Stimulated activated CD4-positive, alpha-beta T cell treated with anti-CD3 and anti-CD28 coated beads, Interleukin-15, amount 100 ng/mL, for 24 hours (primary cell): ENCODE measurements around the gene RAPGEF5.

Experiments used
- DNase-seq: peaks from one replicate; pipeline ENCODE4 v3.0.0-alpha.2; 2020

The RAPGEF5 gene

GRCh38 chr7:22356701-22357310 lies at the start of gene RAPGEF5:
TSS of gene RAPGEF5 (minus strand) at chr7:22357154. CDS start at chr7:22357060, 94 bp downstream.
- DNase-seq = peak; percentile 24

GRCh38 chr7:22406715-22407114 lies 49.8 kb upstream of the RAPGEF5 start:
- DNase-seq = no peak

GRCh38 chr7:22404421-22405023 lies 47.6 kb upstream of the RAPGEF5 start:
- DNase-seq = no peak

- no peak for DNase-seq
These were observed 46.4 kb upstream of the RAPGEF5 start for GRCh38 chr7:22403344-22403743.

- no peak for DNase-seq
These were observed 45.3 kb upstream of the RAPGEF5 start for GRCh38 chr7:22402250-22402649.

GRCh38 chr7:22400936-22401553 lies 44.1 kb upstream of the RAPGEF5 start:
- DNase-seq = no peak

- no peak for DNase-seq
These were observed 43.3 kb upstream of the RAPGEF5 start for GRCh38 chr7:22400150-22400814.

- DNase-seq = no peak
These were observed 42.6 kb upstream of the RAPGEF5 start for GRCh38 chr7:22399546-22399945.

- DNase-seq = no peak
These were observed 42.1 kb upstream of the RAPGEF5 start for GRCh38 chr7:22399091-22399490.

- no peak for DNase-seq
These were observed 41.0 kb upstream of the RAPGEF5 start for GRCh38 chr7:22397981-22398380.

- no peak for DNase-seq
These were observed 38.3 kb upstream of the RAPGEF5 start for GRCh38 chr7:22395222-22395621.

GRCh38 chr7:22394739-22395138 lies 37.8 kb upstream of the RAPGEF5 start:
- no peak for DNase-seq

GRCh38 chr7:22393913-22394729 lies 37.2 kb upstream of the RAPGEF5 start:
- DNase-seq = no peak

- no peak for DNase-seq
These were observed 33.6 kb upstream of the RAPGEF5 start for GRCh38 chr7:22390516-22390915.

- DNase-seq = no peak
These were observed 32.9 kb upstream of the RAPGEF5 start for GRCh38 chr7:22389892-22390291.

GRCh38 chr7:22387583-22387982 lies 30.6 kb upstream of the RAPGEF5 start:
- no peak for DNase-seq

GRCh38 chr7:22386865-22387264 lies 29.9 kb upstream of the RAPGEF5 start:
- DNase-seq = no peak

GRCh38 chr7:22386206-22386858 lies 29.4 kb upstream of the RAPGEF5 start:
- DNase-seq = no peak

- no peak for DNase-seq
These were observed 28.4 kb upstream of the RAPGEF5 start for GRCh38 chr7:22385326-22385725.

GRCh38 chr7:22380333-22380732 lies 23.4 kb upstream of the RAPGEF5 start:
- DNase-seq = no peak

- DNase-seq = no peak
These were observed 21.4 kb upstream of the RAPGEF5 start for GRCh38 chr7:22378199-22378980.

- no peak for DNase-seq
These were observed 20.7 kb upstream of the RAPGEF5 start for GRCh38 chr7:22377703-22378102.
